ENCODE data around the gene KIAA0825.

KIAA0825 gene

GRCh38 chr5:94508461-94509148 lies 109.8 kb downstream of the KIAA0825 start:
- no peak for DNase-seq

- DNase-seq = no peak
Observed at GRCh38 chr5:94505327-94506068, 112.9 kb downstream of the KIAA0825 start.

- no peak for DNase-seq
Observed at GRCh38 chr5:94503677-94504076, 114.7 kb downstream of the KIAA0825 start.

GRCh38 chr5:94501365-94501764 lies 117.0 kb downstream of the KIAA0825 start:
- no peak for DNase-seq

- DNase-seq = no peak
Observed at GRCh38 chr5:94499806-94500205, 118.6 kb downstream of the KIAA0825 start.

- DNase-seq = no peak
Observed at GRCh38 chr5:94498199-94498598, 120.2 kb downstream of the KIAA0825 start.

GRCh38 chr5:94485067-94485466 lies 133.3 kb downstream of the KIAA0825 start:
- no peak for DNase-seq

GRCh38 chr5:94481059-94481458 lies 137.3 kb downstream of the KIAA0825 start:
- DNase-seq = no peak

GRCh38 chr5:94480486-94480885 lies 137.9 kb downstream of the KIAA0825 start:
- no peak for DNase-seq

- DNase-seq = no peak
Observed at GRCh38 chr5:94473936-94474335, 144.5 kb downstream of the KIAA0825 start.

- DNase-seq = no peak
Observed at GRCh38 chr5:94471521-94471920, 146.9 kb downstream of the KIAA0825 start.

- no peak for DNase-seq
Observed at GRCh38 chr5:94470802-94471201, 147.6 kb downstream of the KIAA0825 start.

GRCh38 chr5:94469894-94470329 lies 148.5 kb downstream of the KIAA0825 start:
- no peak for DNase-seq

- no peak for DNase-seq
Observed at GRCh38 chr5:94467954-94468930, 150.2 kb downstream of the KIAA0825 start.

GRCh38 chr5:94467346-94467953 lies 151.0 kb downstream of the KIAA0825 start:
- no peak for DNase-seq

GRCh38 chr5:94463739-94464138 lies 154.7 kb downstream of the KIAA0825 start:
- no peak for DNase-seq

- no peak for DNase-seq
Observed at GRCh38 chr5:94461131-94461530, 157.3 kb downstream of the KIAA0825 start.

- DNase-seq = no peak
Observed at GRCh38 chr5:94459915-94460314, 158.5 kb downstream of the KIAA0825 start.

- DNase-seq = no peak
Observed at GRCh38 chr5:94457788-94458187, 160.6 kb downstream of the KIAA0825 start.

- DNase-seq = no peak
Observed at GRCh38 chr5:94445726-94446125, 172.7 kb downstream of the KIAA0825 start.

GRCh38 chr5:94442991-94443390 lies 175.4 kb downstream of the KIAA0825 start:
- no peak for DNase-seq

GRCh38 chr5:94442076-94442475 lies 176.3 kb downstream of the KIAA0825 start:
- no peak for DNase-seq

GRCh38 chr5:94440015-94440414 lies 178.4 kb downstream of the KIAA0825 start:
- no peak for DNase-seq

Data from activated T-cell treated with anti-CD3 and anti-CD28 coated beads, Interleukin-2, amount 50 U/mL, for 48 hours (primary cell).